ENCODE measurements around the gene FGFBP1. TPM values are rescaled to one million over a fixed set of nuclear protein-coding genes. Genes with fewer than 3 reads are reported as not detected.

The FGFBP1 gene
- total RNA-seq: 4.8 and 5.2 TPM in 2 replicates

DNA sequence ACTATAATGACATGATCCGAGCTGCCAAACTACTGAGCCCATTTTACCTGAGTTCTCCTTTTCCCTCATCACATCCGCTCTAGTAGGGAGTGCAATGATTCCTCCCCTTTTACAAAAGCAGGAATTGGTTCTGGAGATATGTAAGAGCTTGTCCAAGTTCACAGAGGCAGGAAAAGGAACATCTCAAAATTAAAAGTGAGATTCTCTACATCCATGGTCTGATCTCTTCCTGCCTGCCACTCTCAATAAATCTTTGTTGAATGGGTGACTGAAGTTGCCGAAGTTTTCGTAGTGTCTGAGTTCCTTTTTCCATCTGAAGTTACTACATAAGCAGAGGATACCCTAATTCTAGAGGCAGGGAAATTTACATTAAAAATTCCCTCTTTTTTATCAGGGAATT is at the start of gene FGFBP1:
Gene FGFBP1 (minus strand): TSS at position 101 of the 400 bp plus-strand sequence. CDS start 2,108 bp downstream, outside the sequence.
- TF ChIP-seq, protein P1, sequence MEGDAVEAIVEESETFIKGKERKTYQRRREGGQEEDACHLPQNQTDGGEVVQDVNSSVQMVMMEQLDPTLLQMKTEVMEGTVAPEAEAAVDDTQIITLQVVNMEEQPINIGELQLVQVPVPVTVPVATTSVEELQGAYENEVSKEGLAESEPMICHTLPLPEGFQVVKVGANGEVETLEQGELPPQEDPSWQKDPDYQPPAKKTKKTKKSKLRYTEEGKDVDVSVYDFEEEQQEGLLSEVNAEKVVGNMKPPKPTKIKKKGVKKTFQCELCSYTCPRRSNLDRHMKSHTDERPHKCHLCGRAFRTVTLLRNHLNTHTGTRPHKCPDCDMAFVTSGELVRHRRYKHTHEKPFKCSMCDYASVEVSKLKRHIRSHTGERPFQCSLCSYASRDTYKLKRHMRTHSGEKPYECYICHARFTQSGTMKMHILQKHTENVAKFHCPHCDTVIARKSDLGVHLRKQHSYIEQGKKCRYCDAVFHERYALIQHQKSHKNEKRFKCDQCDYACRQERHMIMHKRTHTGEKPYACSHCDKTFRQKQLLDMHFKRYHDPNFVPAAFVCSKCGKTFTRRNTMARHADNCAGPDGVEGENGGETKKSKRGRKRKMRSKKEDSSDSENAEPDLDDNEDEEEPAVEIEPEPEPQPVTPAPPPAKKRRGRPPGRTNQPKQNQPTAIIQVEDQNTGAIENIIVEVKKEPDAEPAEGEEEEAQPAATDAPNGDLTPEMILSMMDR (IDR thresholded peaks at IDR 0.05; ENCODE audit: insufficient read depth, low read length, poor library complexity, severe bottlenecking): no peak
- no peak within 1 kb of the TSS for H3K4me3 ChIP-seq (ENCODE audit: low read depth, low read length)

DNA sequence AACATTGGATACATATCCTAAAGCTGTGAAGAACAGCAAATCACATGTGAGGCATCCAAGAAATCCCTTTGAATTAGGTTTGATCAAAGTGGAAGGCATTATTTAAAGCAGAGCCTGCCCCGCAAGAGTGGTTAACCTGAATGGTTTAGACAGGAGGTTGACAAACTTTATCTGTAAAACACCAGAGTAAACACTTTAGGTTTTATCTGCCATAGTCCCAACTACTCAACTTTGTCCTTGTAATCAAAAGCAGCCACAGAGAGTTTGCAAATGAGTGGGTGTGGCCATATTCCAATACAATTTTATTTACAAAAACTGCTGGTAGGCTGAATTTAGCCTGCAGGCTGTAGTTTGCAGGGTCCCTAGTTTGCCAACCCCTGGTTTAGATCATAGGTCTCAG is 49.7 kb upstream of the FGFBP1 start:
- no peak overlapping the region for H3K4me3 ChIP-seq (ENCODE audit: low read depth, low read length)
- H3K36me3 ChIP-seq (ENCODE audit: control insufficient read depth, insufficient read depth, low read length): no peaks in the 10 kb centered on the region
- TF ChIP-seq, protein P1 (IDR thresholded peaks at IDR 0.05; ENCODE audit: insufficient read depth, low read length, poor library complexity, severe bottlenecking): no peak
- H3K27me3 ChIP-seq (ENCODE audit: control insufficient read depth, insufficient read depth, low read length): no peaks in the 10 kb centered on the region
- DNase-seq (ENCODE audit: low read depth): no peak

More for the DNA sequence above, at the start of gene FGFBP1:
- H3K27me3 ChIP-seq (ENCODE audit: control insufficient read depth, insufficient read depth, low read length): no peaks in the 10 kb centered on the region
- no peaks in the 10 kb centered on the region for H3K36me3 ChIP-seq (ENCODE audit: control insufficient read depth, insufficient read depth, low read length)
- no peak for DNase-seq (ENCODE audit: low read depth)

DNA sequence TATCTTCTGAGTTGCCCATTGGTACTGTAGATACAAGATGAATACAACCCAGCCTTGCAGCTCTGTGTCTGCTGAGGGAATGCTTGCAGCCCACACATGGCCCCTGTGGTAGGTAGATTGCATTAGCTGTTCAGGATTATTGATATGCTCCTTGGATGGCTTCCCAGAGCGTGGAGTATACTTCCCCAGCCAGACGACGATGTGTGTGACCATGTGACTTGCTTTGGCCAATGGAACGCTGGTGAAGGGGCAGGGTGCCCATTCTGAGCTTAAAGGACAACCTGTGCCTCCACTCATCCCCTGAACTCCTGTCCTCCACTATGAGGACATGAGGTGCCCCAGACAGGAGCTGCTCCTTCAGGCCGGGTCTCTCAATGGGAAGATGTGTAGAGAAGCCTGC is 48.4 kb upstream of the FGFBP1 start:
- Histone ChIP-seq H3K36me3 (ENCODE audit: control insufficient read depth, insufficient read depth, low read length) (no peaks in the 10 kb centered on the region), H3K4me3 (ENCODE audit: low read depth, low read length) (no peak overlapping the region), H3K27me3 (ENCODE audit: control insufficient read depth, insufficient read depth, low read length) (no peaks in the 10 kb centered on the region)
- no peak for DNase-seq (ENCODE audit: low read depth)
- TF ChIP-seq, protein P1 (IDR thresholded peaks at IDR 0.05; ENCODE audit: insufficient read depth, low read length, poor library complexity, severe bottlenecking): no peak

DNA sequence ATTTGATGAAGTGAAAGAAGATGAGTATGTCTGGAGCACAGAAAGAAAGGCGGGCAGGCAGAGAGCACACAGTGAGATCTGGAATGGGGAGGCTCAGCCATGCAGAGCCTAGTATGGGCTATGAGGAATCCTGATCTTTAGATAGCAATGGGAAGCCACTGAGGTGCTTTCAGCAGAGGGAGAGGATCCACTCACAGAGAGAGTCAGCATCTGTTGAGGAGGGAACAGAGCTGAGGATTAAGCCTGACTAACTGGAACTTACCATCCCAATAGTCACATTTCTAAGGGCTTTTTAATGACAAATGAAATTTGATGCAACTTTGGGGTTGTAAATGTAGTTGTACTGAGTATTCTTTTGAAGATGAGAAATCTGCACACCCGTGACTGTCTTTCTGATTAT is 45.1 kb upstream of the FGFBP1 start:
- H3K4me3 ChIP-seq (ENCODE audit: low read depth, low read length): no peak overlapping the region
- H3K36me3 ChIP-seq (ENCODE audit: control insufficient read depth, insufficient read depth, low read length): no peaks in the 10 kb centered on the region
- TF ChIP-seq, protein P1 (IDR thresholded peaks at IDR 0.05; ENCODE audit: insufficient read depth, low read length, poor library complexity, severe bottlenecking): no peak
- H3K27me3 ChIP-seq (ENCODE audit: control insufficient read depth, insufficient read depth, low read length): no peaks in the 10 kb centered on the region
- no peak for DNase-seq (ENCODE audit: low read depth)

GRCh38 chr4:15982842-15983524 is 44.4 kb upstream of the FGFBP1 start:
- Histone ChIP-seq H3K4me3 (ENCODE audit: low read depth, low read length) (no peak overlapping the region), H3K27me3 (ENCODE audit: control insufficient read depth, insufficient read depth, low read length) (no peaks in the 10 kb centered on the region), H3K36me3 (ENCODE audit: control insufficient read depth, insufficient read depth, low read length) (no peaks in the 10 kb centered on the region)
- TF ChIP-seq, protein P1 (IDR thresholded peaks at IDR 0.05; ENCODE audit: insufficient read depth, low read length, poor library complexity, severe bottlenecking): no peak
- DNase-seq (ENCODE audit: low read depth): no peak
